ENCODE measurements around the gene RHEX. TPM values are rescaled to one million over a fixed set of nuclear protein-coding genes. Genes with fewer than 3 reads are reported as not detected.

Gene RHEX
- total and polyA plus RNA-seq, 2 of the 13 experiments (the other 11 are each of a cell fraction or from before 2014, with no cell fraction given), result 1.4 to 2.7 TPM

GRCh38 chr1:206114692-206115640, 62.0 kb downstream of the RHEX start:
- no peak overlapping the region for H3K9ac ChIP-seq (ENCODE audit: insufficient read depth, low read depth, low read length)
- H4K20me1 ChIP-seq (ENCODE audit: insufficient read depth, low read length), result no peaks in the 10 kb centered on the region
- no peaks in the 10 kb centered on the region for H3K79me2 ChIP-seq (ENCODE audit: insufficient read depth, low read length)
- WGBS (ENCODE audit: low lambda C conversion rate), result 0% methylated on average over 6 of the region's 6 CpGs
- CTCF ChIA-PET (ENCODE audit: low intra/inter-chr PET ratio, low total read pairs), result no interaction called here
- peaks cover 0 to 4% of the 10 kb centered on the region in 2 experiments; a peak in 2 of 5 replicates for H3K27me3 ChIP-seq (ENCODE audit: control insufficient read depth in 1 of 2, insufficient read depth in 2 of 2, low read length in 2 of 2)
- H3K4me2 ChIP-seq (ENCODE audit: low read depth, low read length), result peak overlapping the region; percentile 93
- intact Hi-C loops (cut with micrococcal nuclease; ENCODE audit: unreplicated experiment) (no loop called here), in situ Hi-C loops (cut with HindIII; ENCODE audit: extremely low pct_ligation_motif_present, low pct_unique_long_range_greater_than_20kb) (no loop called here)
- POLR2A ChIA-PET, result interaction anchor here (1.1 kb wide), 1 partner anchor 63 kb away, joined by 3 read pairs; no protein-coding TSS in a partner anchor
- H3K9me3 ChIP-seq (ENCODE audit: low read length), result no peaks in the 10 kb centered on the region
- FAIRE-seq (peak; percentile 74), ATAC-seq (peak; percentile 21), DNase-seq (ENCODE audit: low spot score) (peak; percentile 31)
- no peak overlapping the region for H3K27ac ChIP-seq (ENCODE audit: extremely low read length, insufficient read depth, low read length)
- peaks cover 69% of the 10 kb centered on the region for H3K4me1 ChIP-seq (ENCODE audit: insufficient read depth, low read length)
- BruUV-seq (replicated peaks), result no TSS peak
- H3K36me3 ChIP-seq (replicated peaks in 1 of 2; ENCODE audit: control insufficient read depth in 1 of 2, insufficient read depth in 2 of 2, low read length in 2 of 2), result no peaks in the 10 kb centered on the region
- peak overlapping the region; percentile 49 for H2AFZ ChIP-seq (ENCODE audit: low read length)
- H3K4me3 ChIP-seq (replicated peaks in 1 of 3; ENCODE audit: insufficient read depth in 1 of 3, low read depth in 2 of 3, low read length in 3 of 3), result peak overlapping the region in 2 of 3 experiments; percentile 27 to 28; a peak in 1 of 6 replicates
- no peak for TF ChIP-seq ZNF235 (CRISPR knock-in tag; IDR thresholded peaks at IDR 0.05; ENCODE audit: borderline replicate concordance)
- TF ChIP-seq, protein P1, sequence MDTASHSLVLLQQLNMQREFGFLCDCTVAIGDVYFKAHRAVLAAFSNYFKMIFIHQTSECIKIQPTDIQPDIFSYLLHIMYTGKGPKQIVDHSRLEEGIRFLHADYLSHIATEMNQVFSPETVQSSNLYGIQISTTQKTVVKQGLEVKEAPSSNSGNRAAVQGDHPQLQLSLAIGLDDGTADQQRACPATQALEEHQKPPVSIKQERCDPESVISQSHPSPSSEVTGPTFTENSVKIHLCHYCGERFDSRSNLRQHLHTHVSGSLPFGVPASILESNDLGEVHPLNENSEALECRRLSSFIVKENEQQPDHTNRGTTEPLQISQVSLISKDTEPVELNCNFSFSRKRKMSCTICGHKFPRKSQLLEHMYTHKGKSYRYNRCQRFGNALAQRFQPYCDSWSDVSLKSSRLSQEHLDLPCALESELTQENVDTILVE (CRISPR knock-in tag; IDR thresholded peaks at IDR 0.05), result no peak
- no peak for TF ChIP-seq ZBTB33 (CRISPR knock-in tag; IDR thresholded peaks at IDR 0.05)
- no peak for TF ChIP-seq ZMYM4 (CRISPR knock-in tag; IDR thresholded peaks at IDR 0.05)
- TF ChIP-seq, protein P2, sequence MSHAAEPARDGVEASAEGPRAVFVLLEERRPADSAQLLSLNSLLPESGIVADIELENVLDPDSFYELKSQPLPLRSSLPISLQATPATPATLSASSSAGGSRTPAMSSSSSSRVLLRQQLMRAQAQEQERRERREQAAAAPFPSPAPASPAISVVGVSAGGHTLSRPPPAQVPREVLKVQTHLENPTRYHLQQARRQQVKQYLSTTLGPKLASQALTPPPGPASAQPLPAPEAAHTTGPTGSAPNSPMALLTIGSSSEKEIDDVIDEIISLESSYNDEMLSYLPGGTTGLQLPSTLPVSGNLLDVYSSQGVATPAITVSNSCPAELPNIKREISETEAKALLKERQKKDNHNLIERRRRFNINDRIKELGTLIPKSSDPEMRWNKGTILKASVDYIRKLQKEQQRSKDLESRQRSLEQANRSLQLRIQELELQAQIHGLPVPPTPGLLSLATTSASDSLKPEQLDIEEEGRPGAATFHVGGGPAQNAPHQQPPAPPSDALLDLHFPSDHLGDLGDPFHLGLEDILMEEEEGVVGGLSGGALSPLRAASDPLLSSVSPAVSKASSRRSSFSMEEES (CRISPR knock-in tag; IDR thresholded peaks at IDR 0.05), result no peak
- TF ChIP-seq, protein P3, sequence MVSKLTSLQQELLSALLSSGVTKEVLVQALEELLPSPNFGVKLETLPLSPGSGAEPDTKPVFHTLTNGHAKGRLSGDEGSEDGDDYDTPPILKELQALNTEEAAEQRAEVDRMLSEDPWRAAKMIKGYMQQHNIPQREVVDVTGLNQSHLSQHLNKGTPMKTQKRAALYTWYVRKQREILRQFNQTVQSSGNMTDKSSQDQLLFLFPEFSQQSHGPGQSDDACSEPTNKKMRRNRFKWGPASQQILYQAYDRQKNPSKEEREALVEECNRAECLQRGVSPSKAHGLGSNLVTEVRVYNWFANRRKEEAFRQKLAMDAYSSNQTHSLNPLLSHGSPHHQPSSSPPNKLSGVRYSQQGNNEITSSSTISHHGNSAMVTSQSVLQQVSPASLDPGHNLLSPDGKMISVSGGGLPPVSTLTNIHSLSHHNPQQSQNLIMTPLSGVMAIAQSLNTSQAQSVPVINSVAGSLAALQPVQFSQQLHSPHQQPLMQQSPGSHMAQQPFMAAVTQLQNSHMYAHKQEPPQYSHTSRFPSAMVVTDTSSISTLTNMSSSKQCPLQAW (CRISPR knock-in tag; IDR thresholded peaks at IDR 0.05), result peak; percentile 29; the same call in 1 of the 2 replicates
- no peak for TF ChIP-seq ZFP36 (IDR thresholded peaks at IDR 0.05; ENCODE audit: borderline replicate concordance, low read depth, low read length, partially characterized antibody)
- TF ChIP-seq ASH2L (IDR thresholded peaks at IDR 0.05; ENCODE audit: insufficient read length, low read depth, low read length), result no peak
- TF ChIP-seq ZNF891 (CRISPR knock-in tag; IDR thresholded peaks at IDR 0.05), result no peak
- TF ChIP-seq AGO2 (optimal IDR thresholded peaks at IDR 0.05; ENCODE audit: low read depth, low read length), result no peak
- TF ChIP-seq ZNF616 (CRISPR knock-in tag; IDR thresholded peaks at IDR 0.05; ENCODE audit: low read depth), result no peak
- TF ChIP-seq SOX6 (IDR thresholded peaks at IDR 0.05), result no peak
- 0 out of 2 replicates have a peak, but pooled peaks have one; percentile 4 for TF ChIP-seq SOX6 (CRISPR knock-in tag; IDR thresholded peaks at IDR 0.05)
- no peak for TF ChIP-seq CBX5 (CRISPR knock-in tag; IDR thresholded peaks at IDR 0.05; ENCODE audit: borderline replicate concordance)

Data from HepG2 (cell line).